ENCODE data around the gene TEKTIP1. TPM values are rescaled to one million over a fixed set of nuclear protein-coding genes. Genes with fewer than 3 reads are reported as not detected.

The TEKTIP1 gene
- total RNA-seq (2022; extraction: Qiagen RNA extraction): not detected in 5 replicates

GRCh38 chr19:3538965-3539755, at the start of gene TEKTIP1:
TSS of gene TEKTIP1 (plus strand) at chr19:3539174. CDS start at chr19:3539178, 4 bp downstream.

GRCh38 chr19:3500429-3501101, 38.4 kb upstream of the TEKTIP1 start, which contains the start of gene DOHH:
TSS of gene DOHH (minus strand) at chr19:3500674. CDS start at chr19:3496814, 3,860 bp downstream.

GRCh38 chr19:3505598-3506383, 33.2 kb upstream of the TEKTIP1 start, which contains the start of gene FZR1:
TSS of gene FZR1 (plus strand) at chr19:3506311. CDS start at chr19:3522990, 16,679 bp downstream.

DNA sequence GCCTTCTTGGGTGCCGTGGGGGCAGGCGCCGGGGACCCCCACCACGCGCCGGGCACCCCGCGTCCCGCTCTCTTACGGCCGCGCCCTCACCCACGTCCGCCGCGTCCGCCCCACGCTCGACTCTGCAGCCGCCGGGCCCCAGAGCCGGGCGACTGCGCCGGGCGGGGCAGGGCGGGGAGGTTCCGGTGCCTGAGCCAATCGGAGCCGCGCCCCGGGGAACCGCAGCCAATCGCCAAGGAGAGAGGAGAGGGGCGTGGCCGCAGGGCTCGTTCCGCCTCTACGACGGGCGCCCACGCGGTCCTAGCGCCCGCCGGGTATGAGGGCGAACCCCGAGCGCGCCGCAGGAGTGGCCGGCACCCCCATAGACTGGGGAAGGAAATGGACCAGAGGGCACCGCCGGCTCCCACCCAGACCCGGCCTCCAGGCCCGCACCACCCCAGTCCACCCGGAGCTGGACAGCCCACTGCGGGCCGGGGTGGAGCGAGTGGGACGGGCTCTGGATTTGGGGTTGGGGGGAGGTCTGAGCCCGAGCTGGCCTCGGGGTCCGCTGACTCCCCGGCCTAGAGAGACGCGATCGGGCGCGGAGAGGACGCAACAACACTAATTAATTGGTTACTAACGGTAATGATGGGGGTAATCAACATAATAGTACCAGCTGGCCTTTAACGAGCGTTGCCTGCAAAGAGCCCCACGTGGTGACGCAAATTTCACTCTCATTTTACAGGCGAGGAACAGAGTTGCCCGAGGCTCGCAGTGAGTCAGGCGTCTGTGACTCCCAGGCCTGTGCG, 18.7 kb downstream of the TEKTIP1 start, which contains the start of gene MFSD12:
Gene MFSD12 (minus strand): TSS at position 126 of the 788 bp plus-strand sequence. CDS start 183 bp downstream, outside the sequence.

DNA sequence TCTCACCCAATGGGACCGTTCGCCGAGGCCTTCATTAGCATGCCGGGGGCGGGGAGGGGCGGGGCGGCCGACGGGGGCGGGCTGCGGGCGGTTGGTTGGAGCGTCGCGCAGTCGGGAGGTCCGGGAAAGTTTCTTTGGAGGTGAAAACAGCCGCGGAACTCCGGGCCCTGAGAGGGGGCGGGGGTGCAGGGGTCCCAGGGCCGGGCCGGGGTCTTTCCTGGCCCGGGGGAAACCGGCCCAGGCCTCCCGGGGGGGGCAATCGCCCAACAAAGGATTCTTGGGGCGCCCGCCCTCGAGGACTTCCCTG, 33.8 kb downstream of the TEKTIP1 start, which contains the start of gene HMG20B:
Gene HMG20B (plus strand): TSS at position 90 of the 307 bp plus-strand sequence. CDS start 366 bp downstream, outside the sequence.

GRCh38 chr19:3585301-3586126, 46.5 kb downstream of the TEKTIP1 start, which contains the start of gene GIPC3:
TSS of gene GIPC3 (plus strand) at chr19:3585478. CDS start at chr19:3585598, 120 bp downstream.

Other genes with a start within 250 kb of the TEKTIP1 start
- gene NFIC, start 172.6 kb upstream of the TEKTIP1 start, total RNA-seq (2022; extraction: Qiagen RNA extraction): 30.3 to 71.0 TPM (median 68.9 TPM) in 5 replicates
- gene SMIM24, start 58.6 kb upstream of the TEKTIP1 start, total RNA-seq (2022; extraction: Qiagen RNA extraction): 0.32 to 1.3 TPM (median 1.1 TPM) in 5 replicates
- not detected in 5 replicates for gene SMIM44, start 55.7 kb upstream of the TEKTIP1 start, total RNA-seq (2022; extraction: Qiagen RNA extraction)
- 12.1 to 17.6 TPM (median 15.8 TPM) in 5 replicates for gene DOHH, start 38.5 kb upstream of the TEKTIP1 start, total RNA-seq (2022; extraction: Qiagen RNA extraction)
- 21.5 to 37.2 TPM (median 34.3 TPM) in 5 replicates for gene FZR1, start 32.9 kb upstream of the TEKTIP1 start, total RNA-seq (2022; extraction: Qiagen RNA extraction)
- 102 to 148 TPM (median 139 TPM) in 5 replicates for gene MFSD12, start 18.4 kb downstream of the TEKTIP1 start, total RNA-seq (2022; extraction: Qiagen RNA extraction)
- 35.1 to 62.3 TPM (median 55.6 TPM) in 5 replicates for gene HMG20B, start 33.8 kb downstream of the TEKTIP1 start, total RNA-seq (2022; extraction: Qiagen RNA extraction)
- 0.25 to 0.41 TPM (median 0.27 TPM) in 5 replicates for gene GIPC3, start 46.3 kb downstream of the TEKTIP1 start, total RNA-seq (2022; extraction: Qiagen RNA extraction)
- gene TBXA2R, start 67.7 kb downstream of the TEKTIP1 start, total RNA-seq (2022; extraction: Qiagen RNA extraction): 1.1 to 1.9 TPM (median 1.2 TPM) in 5 replicates
- gene CACTIN, start 87.6 kb downstream of the TEKTIP1 start, total RNA-seq (2022; extraction: Qiagen RNA extraction): 11.5 to 20.5 TPM (median 18.6 TPM) in 5 replicates
- gene PIP5K1C, start 161.3 kb downstream of the TEKTIP1 start, total RNA-seq (2022; extraction: Qiagen RNA extraction): 12.7 to 15.9 TPM (median 14.9 TPM) in 5 replicates
- 0.18 to 0.61 TPM (median 0.51 TPM) in 5 replicates for gene TJP3, start 169.2 kb downstream of the TEKTIP1 start, total RNA-seq (2022; extraction: Qiagen RNA extraction)
- gene APBA3, start 222.5 kb downstream of the TEKTIP1 start, total RNA-seq (2022; extraction: Qiagen RNA extraction): 5.6 to 12.7 TPM (median 10.9 TPM) in 5 replicates
- gene MRPL54, start 223.5 kb downstream of the TEKTIP1 start, total RNA-seq (2022; extraction: Qiagen RNA extraction): 56.4 to 89.3 TPM (median 58.4 TPM) in 5 replicates
- gene RAX2, start 233.1 kb downstream of the TEKTIP1 start, total RNA-seq (2022; extraction: Qiagen RNA extraction): not detected in 5 replicates
- gene MATK, start 247.2 kb downstream of the TEKTIP1 start, total RNA-seq (2022; extraction: Qiagen RNA extraction): 0.68 to 1.7 TPM (median 1.2 TPM) in 5 replicates